HuH-7.5 (cell line): ENCODE results near the gene SETD1A.

Experiments
- DNase-seq: peaks from one replicate; pipeline ENCODE4 v3.0.0; 2011; ENCODE audit warnings: low spot score

Gene SETD1A

DNA sequence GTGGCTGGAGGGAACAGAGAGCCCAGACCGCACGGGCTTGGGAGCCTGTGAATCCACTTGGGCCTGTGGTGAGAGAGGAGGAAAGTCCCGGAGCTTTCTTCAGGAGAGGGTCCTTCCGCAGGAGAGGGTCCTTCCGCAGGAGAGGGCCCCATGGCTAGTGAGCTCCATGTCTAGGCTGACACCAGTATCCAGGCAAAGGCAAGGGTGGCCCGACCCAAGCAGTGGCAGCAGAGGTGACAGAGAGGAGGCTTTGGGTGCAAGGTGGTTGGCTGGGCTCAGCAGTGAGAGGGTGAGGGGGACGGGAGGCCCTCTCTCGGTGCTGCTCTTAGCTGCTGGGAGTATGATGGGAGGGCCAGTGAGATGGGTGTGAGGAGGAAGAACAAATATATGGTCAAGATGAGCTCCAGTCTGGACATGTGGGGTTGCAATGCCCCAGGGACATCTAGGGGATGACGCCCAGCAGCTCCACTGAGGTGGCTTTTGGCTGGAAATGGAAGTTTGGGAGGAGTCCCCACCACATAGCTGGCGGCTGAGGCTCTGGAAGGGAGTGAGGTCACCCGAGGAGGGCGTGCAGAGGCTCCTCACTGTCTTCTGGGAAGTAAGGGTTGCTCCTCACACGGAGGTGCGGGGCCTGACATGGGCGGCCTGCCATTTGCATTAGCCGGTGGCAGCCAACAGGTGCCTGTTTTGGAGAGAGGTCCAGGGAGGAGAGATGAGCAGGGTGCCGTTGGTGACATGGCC, 25.2 kb downstream of the SETD1A start:
- no peak for DNase-seq

- no peak for DNase-seq
Observed at GRCh38 chr16:30983289-30983889, 25.8 kb downstream of the SETD1A start.

DNA sequence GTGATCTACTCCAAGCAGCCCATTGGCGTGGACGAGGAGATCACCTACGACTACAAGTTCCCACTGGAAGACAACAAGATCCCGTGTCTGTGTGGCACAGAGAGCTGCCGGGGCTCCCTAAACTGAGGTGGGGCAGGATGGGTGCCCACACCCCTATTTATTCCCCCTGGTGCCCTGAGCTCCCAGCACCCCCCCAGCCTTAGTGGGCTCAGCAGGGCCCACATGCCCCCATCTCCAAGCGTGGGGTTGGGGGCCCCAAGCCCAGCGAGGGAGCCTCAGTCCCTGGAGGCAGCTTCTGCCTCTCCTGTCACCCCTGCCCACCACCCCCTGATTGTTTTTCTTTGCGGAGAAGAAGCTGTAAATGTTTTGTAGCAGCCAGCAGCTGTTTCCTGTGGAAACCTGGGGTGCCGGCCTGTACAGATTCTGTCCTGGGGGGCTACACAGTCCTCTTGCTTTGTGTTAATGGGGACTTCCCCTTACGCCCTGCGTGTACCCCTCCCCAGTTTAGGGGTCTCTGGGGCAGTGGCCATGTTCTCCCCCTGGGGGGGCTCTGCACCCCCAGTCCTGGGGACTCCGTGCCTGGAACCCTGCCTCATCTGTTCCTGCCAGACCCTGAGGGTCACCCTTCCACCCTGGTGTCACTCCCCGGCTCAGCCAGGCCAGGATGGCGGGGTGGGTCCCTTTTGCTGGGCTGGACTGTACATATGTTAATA, 26.5 kb downstream of the SETD1A start:
- DNase-seq: no peak

- peak; percentile 99 for DNase-seq
Observed at GRCh38 chr16:30984669-30985400, 27.3 kb downstream of the SETD1A start, which contains the start of gene HSD3B7. Gene HSD3B7, plus strand, starts transcription at chr16:30985207. Its CDS starts 452 bp downstream, at chr16:30985659.

DNA sequence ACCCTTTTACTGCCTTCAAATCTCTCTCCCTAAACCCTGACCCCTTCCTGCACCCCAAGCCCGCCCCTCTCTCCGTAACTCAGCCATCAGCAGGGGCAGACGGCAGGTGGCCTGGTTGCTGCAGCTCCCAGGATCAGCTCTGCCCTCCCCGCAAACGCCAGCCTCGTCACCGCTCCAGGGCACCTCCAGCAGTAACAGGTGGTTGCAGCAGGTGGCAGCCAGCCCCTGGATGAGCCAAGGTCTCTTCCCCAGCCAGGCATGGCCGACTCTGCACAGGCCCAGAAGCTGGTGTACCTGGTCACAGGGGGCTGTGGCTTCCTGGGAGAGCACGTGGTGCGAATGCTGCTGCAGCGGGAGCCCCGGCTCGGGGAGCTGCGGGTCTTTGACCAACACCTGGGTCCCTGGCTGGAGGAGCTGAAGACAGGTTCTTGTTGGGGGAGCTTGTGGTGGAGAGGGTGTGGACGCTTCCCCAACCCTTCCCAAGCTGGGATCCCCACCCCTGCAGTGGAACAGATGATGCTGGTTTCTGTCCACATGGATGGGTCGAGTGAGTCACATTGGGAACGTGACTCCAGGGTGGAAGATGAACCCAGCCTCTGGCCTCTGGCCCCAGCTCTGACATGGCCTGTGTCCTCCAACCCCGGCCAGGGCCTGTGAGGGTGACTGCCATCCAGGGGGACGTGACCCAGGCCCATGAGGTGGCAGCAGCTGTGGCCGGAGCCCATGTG, 28.0 kb downstream of the SETD1A start:
- peak; percentile 81 for DNase-seq

GRCh38 chr16:30986129-30986991, 28.8 kb downstream of the SETD1A start:
- DNase-seq: no peak

- DNase-seq: no peak
Observed at GRCh38 chr16:30987581-30988190, 30.1 kb downstream of the SETD1A start.

- no peak for DNase-seq
Observed at GRCh38 chr16:30989469-30990047, 32.0 kb downstream of the SETD1A start.

GRCh38 chr16:30990105-30990504, 32.6 kb downstream of the SETD1A start:
- DNase-seq: no peak

DNA sequence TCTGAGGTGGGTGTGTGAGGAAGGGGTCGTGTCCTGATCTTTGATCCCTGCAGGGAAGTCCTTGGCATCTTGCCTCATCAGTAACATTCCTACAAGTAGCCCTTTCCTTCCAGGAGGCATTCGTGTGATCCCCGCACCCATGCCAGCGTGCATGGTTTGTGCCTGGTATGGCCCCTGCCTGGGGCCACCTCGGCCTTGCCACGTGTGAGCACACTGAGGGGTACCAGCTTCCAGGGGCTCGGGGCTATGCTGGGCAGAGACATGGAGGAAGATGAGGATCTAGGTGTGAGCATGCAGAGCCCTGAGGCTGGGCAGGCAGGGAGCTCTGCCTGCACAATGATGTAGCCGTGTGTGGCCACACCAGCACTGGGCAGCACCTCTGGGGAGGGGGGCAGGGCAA, 33.5 kb downstream of the SETD1A start:
- DNase-seq: no peak

DNA sequence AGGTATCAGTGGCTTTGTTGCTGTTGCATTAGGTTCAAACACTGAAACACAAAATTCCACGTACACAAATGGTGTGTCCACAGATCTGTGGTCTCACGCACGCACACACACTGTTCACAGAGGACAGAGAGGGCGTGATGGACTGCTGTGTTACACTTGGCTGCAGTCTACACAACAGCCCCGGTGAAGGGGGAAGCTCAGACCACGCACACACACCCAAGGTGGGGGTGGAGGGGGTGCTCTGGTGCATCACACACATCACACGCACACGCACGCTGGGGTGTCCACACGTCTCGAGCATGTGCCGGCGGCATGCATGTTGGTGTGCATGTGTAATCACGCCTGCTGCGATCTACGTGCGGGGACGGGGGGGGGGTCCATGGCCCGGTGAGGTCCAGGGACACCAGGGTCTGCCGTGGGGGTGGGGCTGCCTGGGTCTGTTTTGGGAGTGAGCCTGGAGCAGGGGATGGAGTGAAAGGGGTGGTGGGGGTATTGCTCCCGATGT, 34.8 kb downstream of the SETD1A start:
- no peak for DNase-seq

- DNase-seq: no peak
Observed at GRCh38 chr16:30992931-30993816, 35.6 kb downstream of the SETD1A start.

- DNase-seq: no peak
Observed at GRCh38 chr16:30995927-30996323, 38.4 kb downstream of the SETD1A start.

GRCh38 chr16:30996324-30996984, 38.9 kb downstream of the SETD1A start:
- peak; percentile 82 for DNase-seq

- peak; percentile 88 for DNase-seq
Observed at GRCh38 chr16:30996985-30997724, 39.6 kb downstream of the SETD1A start.

- DNase-seq: no peak
Observed at GRCh38 chr16:30997725-30998711, 40.5 kb downstream of the SETD1A start.
